NCI-H748 treated with DMSO at 0.1 percent for 48 hours (cell line): Measurements from ENCODE around the gene TLNRD1.
"Not testable (repeated sequence)": the region's sequence is repeated elsewhere in the genome, so short reads cannot be mapped to it uniquely, and the experiment has no call there.

Experiments used
- DNase-seq: peaks from one replicate; lab custom pipeline; 2025; lab: John Stamatoyannopoulos, UW

Gene TLNRD1

DNA sequence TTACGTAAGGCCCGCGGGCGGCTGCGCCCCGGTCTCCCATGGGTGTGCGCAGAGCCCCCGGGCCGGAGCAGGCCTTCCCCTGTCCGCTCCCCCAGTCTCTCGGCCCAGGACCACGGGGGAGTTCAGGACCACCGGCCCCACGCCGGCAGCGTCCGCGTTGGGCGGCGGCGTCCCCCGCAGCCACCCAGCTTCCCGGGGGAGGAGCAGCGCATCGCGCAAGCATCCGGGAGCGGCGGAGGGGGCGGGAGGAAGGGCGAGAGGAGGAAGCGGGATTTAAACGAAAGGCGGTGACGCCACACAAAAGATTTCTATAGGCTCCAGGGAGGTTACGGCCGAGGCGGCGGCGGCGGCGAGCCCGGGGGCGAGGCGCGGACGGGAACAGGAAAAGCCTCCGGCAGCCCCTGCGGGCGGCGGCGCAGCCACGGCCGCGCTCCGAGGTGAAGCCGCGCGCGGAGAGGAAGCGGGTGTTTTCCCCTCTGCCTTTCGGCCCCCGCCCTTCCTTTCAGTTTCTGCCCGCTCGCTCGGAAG, at the start of gene TLNRD1:
TLNRD1 (plus strand) TSS at position 300 of the 528 bp plus-strand sequence. CDS start 1,349 bp downstream, outside the sequence.
- DNase-seq = peak; percentile 48

DNA sequence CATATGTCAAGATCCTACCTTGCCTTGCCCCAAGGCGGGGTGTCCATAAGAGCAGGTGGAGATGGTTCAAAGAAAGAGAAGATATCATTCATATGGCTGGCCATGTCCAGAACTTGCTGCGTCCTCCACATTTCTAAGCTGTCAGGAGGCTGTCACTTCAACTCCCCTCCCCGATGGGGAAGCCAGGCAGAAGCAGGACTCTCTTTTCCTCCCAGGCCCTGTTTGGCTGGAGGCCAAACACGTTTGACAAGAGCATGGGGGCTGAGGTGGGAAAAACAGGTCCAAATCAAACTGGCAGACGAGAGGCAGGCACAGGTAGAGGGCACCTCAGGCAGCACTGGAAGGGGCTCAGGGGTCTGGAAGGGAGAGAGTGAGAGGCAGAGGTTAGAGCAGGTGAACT, 48.8 kb upstream of the TLNRD1 start:
- DNase-seq = no peak

DNA sequence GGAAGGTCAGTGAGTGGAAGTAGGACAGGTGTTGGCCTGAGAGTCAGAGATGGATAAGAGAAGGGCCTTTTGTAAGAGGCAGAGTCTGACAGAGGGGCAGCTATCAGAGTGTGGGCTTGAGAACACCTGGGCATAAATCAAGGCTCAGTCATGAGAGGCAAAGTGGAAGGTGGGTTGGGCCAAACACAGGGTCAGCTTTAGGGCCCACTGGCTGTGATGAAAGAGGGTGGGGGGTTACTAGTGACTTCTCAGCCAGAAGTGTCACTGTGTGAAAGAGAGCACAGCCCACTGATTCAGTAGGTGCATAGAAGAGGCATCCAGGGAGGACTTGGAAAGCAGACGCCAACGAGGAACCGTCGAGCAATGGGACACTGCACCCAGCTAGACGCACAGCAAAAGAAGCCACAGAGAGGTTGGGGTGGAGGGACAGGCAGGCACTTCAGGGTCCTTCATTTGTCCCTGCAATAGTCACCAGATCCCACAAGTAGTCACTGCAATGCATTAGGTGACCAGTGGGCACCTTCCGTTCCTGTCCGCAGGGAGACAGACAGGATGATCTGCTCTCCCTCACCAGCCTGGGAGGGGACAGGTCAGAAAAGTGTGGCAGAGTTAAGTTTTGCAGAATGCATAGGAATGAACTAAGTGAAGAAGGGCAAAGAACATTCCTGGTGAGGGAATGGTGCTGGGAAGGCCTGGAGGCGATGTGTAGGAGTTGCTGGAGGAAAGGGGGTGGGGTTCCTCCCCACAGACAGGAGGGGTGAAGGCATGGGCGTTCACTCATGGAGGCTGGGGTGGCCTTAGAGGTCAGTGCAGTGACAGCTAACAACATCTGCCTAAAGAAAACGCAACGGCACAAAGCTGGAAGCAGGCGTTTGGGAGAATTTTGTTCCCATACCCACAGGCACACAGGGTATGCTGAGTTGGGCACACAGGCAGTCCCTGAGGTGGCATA, 47.4 kb upstream of the TLNRD1 start:
- no peak for DNase-seq

DNA sequence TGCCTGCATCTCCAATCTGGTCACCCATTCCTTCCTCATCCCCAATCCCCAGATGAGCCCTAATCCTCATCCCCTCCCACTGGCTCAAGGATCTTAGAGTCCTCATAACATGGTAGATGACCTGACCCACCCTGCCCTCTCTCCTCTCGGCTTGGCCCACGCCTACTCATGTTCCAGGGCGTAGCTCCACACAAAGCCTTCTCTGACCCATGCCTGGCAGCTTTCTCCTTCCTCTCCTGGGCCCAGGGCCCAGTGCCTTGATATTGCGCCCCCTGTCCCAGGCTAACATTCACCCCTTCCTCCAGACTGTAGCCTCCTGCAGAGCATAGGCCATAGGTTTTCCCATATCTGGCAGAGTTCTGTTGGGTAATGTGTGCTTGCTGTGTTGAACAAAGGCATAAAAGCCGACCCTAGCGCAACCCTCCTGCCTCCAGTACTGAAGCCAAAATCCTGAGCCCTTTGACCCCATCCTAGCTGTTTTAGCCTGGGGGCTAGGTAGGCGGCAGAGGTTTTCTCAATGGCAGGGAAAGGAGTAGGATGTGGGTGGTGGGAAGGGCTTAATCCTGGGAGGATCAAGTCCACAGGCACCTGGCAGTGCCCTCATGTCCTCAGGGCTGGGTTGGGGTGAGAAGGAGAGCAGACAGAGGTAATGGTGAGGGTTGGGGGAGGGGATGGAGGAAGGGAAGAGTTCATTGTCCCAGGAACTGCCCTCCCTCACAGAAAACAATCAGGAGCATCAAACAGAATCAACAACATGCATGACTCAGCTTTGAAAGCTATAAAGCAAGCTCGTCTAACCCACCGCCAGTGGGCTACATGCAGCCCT, 46.6 kb upstream of the TLNRD1 start:
- no peak for DNase-seq

DNA sequence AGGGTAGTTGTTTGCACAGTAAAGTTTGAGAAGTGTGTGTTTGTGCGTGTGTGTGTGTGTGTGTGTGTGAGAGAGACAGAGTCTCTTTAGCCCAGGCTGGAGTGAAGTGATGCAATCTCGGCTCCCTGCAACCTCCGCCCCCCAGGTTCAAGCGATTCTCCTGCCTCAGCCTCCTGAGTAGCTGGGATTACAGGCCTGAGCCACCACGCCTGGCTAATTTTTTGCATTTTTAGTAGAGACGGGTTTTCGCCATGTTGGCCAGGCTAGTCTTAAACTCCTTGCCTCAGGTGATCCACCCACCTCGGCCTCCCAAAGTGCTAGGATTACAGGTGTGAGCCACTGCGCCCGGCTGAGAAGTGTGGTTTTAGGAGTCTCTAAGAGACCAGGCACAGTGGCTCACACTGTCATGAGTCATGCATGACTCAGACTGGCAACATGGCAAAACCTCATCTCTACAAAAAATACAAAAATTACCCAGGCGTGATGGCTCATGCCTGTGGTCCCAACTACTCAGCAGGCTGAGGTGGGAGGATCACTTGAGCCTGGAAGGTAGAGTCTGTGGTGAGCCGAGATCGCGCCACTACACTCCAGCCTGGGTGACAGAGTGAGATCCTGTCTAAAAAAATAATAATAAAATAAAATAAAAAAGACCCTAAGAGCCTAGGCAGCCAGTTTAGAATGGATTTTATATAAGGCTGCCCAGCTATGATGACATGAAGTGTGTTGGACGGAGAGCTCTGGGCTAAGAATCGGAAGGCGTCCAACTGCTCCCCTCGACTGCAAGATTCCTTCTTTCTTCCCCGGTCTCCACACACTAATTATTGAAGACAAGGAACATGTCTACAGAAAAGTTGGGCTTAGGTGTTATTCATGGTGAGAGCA, 44.9 kb upstream of the TLNRD1 start:
- DNase-seq = not testable (repeated sequence)

DNA sequence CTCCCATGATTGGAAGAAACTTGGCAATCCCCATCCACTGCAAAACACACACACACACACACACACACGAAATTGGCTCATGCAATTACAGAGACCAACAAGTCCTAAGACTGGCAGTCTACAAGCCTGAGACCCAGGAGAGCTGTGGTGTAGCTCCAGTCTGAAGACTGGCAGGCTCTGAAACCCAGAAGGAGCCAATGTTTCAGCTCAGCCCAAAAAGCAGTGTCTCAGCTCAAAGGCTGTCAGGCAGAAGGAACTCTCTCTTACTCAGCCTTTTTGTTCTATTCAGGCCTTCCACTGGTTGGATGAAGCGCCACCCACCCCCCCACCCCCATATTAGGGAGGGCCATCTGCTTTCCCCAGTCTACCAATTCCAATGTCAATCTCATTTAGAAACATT, 43.2 kb upstream of the TLNRD1 start:
- DNase-seq = no peak

DNA sequence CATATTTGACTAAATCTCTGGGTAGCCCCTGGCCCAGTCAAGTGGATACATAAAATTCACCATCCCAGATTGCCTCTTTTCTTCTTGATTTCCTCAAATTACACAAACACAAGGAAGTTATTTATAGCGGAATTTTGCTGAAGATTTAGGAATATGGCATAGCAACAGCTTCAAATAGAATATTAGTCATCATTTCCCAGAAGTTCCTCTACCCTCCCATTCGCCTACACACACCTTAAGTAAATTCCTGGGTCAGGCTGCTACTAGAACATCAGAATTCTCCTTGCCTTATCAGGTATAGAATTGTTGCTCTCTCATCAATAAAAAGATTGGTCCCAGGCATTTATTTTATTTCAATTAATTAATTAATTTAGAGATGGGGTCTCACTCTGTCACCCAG, 42.7 kb upstream of the TLNRD1 start:
- no peak for DNase-seq

DNA sequence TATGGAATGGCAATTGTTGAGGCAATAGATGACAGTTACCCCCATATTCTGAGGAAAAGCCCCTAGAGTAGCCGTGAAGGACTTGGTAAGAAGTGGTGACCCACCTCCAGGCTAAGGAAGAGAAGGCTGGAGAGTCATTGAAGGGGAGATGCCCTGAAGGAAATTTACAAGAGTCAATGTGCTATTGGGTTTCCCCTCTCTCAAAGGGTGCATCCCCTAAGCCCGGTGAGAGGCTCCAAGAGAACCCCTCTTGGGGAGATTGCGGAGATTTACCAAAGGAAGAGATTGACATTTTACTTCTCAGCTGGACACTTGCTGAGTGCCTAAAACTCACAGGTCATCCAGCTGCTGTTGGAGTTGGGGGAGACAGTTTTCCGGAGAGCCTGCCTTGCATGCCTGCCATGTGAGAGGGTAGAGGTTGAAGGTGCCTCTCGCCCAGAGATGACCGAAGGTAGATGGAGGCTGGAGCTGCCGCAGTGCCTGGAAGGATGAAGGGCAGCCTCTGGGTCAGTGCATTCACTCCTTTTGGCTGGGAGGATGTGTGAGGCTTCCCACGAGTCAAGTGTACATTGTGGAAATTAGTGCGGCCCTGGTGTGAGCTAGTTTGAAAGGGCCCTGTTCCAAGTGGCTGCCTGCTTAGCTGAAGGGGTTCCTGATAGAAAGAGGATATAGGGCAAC, 41.8 kb upstream of the TLNRD1 start:
- no peak for DNase-seq

DNA sequence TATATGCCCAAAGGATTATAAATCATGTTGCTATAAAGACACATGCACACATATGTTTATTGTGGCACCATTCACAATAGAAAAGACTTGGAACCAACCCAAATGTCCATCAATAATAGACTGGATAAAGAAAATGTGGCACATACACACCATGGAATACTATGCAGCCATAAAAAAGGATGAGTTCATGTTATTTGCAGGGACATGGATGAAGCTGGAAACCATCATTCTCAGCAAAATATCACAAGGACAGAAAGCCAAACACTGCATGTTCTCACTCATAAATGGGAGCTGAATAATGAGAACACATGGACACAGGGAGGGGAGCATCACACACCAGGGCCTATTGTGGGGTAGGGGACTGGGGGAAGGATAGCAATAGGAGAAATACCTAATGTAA, 35.3 kb upstream of the TLNRD1 start:
- not testable (repeated sequence) for DNase-seq

DNA sequence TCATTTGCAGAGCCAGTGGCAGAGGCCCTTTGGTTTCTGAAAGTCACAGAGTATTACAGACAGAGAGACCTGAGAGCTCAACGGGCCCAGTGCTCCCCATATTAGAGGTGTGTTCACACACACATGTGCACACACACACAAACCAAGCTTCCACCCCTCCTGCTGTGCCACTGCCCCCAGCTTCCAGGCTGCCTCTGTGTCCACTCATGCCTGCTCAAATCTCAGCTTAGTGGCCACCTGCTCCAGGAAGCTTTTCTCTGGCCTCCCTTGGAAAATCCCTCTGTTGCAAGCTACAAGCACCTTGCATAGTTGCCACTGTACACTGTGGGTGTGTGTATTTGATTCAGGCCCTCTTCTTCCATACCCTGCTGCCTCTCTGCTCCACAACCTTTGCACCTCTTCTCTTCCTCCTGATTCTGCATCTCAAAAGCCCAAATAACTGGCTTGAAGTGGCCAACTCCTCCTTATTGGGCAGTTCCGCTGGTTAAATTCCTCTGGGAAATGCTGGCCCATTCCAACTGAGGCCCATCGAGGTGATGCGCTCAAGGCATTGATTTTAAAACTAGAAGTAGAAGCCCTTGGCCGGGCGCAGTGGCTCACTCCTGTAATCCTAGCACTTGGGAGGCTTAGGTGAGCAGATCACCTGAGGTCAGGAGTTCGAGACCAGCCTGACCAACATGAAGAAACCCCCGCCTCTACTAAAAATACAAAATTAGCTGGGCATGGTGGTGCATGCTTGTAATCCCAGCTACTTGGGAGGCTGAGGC, 34.1 kb upstream of the TLNRD1 start:
- DNase-seq = no peak

DNA sequence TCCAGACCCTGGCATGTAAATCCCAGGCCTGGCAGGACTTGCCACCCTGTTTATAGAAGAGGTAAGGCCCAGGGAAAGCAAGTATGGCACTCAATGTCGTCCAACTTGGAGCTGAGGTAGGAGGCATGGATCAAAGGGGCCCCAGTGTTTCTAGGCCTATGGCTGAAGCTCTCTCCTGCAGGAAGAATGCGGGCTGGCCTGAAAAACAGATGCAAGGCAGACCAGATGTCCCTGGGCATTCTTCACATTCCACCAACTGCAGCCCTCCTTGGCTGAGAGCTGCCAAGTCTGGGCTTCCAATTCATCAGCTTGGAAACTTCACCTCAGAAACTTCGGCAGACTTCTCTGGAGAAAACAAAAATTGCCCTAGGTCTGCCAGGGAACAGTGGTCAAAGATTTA, 33.3 kb upstream of the TLNRD1 start:
- DNase-seq = no peak

DNA sequence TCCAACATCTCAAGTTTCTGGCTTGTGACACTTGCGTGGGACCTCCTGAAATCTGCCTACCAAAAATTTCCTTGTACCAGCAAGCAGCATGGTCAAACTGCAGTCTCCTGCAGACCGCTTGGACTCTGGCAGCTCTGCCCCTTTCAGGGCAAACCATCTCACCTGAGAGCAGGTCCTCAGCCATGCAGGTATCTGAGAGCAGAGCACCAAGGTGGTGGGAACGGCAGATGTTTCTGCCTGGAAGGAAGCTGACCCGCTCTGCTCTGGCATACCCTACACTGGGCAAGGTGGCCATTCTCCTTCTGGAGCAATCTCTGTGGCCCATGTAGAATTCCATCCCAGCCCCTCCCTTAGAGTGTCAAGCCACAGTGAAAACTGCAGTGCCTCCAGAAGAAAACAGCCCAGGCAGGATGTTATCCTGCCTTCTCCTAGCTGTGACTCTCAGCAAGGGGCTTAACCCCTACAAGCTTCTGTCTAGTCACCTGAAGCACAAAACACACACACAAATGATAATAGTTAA, 32.7 kb upstream of the TLNRD1 start:
- DNase-seq = no peak

DNA sequence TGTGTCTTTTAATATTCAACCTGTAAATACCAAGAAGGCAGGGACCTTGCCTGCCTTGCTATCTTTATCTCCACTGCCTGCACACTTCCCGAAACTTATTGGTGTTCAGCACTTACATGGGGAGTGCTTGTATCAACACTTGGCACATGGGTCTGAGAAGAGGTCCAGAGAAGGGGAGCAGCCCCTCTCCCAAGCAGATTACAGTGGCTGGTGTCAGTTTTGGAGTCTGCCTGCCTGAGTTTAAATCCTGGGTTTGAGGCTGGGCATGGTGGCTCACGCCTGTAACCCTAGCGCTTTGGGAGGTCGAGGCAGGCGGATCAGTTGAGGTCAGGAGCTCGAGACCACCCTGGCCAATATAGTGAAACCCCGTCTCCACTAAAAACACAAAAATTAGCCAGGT, 31.4 kb upstream of the TLNRD1 start:
- no peak for DNase-seq

DNA sequence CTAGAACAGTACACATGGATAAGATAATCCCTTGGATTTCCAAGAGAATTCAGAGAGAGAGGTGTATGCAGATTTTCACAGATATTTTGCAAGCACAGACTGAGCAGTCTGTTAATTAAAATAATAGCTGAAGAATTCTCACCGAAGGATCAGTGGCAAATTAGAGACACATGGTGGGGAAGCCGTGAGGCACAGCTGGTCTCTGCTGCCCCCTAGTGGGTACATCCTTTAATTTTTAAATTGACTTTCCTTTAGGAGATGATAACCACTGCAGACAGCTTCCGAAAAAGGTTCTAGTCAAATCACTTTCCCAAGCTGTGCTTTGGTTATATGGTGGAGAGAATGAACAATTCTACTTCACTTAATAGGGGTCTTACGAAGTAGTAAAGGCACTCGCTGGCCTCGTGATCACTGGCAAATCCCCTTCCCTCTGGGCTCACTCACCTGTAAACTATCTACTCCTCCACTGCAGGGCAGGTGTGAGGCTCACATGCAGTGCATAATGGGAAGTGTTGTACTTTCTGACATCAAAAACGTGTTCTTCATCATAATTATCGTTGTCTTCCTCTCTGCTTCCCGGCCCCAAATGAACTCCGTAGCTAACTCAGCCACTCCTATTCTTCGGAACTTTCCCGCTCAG, 30.6 kb upstream of the TLNRD1 start:
- DNase-seq = peak; percentile 19

DNA sequence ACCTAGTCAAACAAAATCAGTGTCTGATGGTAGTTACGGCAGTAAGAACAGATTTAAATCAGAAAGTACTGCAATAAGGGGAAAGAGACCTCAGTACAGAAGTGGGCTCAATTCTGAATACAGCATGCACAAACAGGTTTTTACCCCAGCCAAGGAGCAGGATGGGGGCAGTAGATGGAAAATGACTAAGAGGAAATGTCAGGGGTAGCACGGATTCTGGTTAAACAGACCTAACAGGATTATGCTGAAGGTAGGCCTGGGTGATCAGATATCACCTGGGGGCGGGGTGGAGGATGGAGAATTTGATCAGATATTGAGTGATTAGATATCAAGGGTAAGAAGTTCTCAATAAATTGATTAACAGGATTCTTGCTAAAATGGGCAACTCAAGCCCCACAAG, 30.1 kb upstream of the TLNRD1 start:
- DNase-seq = no peak

DNA sequence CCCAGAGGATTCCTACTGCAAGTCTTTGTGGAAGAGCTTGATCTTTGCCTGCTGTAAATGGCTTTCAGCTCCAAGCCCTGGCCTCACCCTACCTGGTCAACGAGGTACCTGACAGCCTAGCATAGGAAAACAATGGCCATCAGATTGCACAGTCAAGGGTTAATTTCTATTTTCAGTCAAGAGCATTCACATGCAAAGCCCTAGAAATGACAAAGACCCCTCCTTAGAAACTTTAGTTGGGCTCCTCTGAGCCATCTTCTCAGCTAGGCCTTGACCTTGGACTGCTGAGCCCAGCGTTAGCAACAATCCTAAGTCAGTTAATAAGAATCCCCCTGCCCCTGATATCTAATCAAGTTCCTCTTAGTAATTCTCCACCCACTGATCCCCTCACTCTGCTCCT, 29.6 kb upstream of the TLNRD1 start:
- DNase-seq = no peak

DNA sequence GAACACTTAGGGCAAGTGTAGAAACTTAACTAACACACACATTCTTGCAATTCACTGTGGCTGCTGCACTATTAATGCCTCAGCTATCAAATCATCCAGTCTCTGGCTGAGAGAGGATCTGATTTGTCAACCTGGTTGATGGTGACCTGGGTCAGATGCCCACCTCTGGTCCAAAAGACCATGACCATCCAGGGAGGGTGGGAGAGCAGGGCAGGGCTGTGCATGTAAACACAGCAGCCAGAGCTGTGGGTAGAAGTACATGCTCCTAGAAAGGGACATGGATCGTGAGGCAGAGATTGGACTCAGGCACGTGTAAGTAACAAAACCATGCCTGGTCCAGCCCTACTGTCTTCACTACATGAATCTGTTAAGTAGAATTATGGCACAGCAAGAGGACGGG, 28.4 kb upstream of the TLNRD1 start:
- no peak for DNase-seq

DNA sequence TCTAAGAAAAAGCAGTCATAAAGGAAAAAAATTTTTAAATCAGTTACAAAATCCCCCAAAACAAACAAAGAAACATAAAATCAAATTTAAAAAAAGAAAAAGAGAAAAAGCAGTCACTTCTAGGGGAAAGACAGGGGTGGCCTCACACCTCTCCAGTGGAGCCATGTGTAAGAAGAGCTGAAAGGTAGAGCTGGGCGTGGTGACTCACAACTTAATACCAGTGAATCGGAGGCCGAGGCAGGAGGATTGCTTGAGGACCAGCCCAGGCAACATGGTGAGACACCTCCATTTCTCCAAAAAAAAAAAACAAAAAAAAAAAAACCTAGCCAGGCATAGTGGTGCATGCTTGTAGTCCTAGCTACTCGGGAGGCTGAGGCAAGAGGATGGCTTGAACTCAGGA, 25.8 kb upstream of the TLNRD1 start:
- DNase-seq = no peak

DNA sequence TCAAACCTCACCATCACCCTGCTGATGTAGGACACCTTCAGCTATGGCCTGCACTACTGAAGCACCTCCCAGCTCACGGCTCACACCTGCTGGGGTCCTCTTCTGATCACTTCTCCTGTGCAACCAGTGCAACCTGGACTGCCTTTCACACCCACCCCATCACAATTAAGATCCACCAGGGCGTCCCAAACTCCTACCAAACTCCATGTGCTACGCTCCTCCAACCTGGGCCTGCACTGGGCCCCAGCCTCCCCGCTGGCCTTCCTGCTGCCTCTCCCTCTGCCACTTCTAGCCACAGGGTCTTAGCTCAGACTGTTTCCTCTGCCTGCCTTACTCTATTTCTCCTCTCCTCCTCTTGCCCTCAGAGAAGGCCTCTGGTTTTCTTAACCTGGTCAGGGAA, 23.9 kb upstream of the TLNRD1 start:
- DNase-seq = no peak

DNA sequence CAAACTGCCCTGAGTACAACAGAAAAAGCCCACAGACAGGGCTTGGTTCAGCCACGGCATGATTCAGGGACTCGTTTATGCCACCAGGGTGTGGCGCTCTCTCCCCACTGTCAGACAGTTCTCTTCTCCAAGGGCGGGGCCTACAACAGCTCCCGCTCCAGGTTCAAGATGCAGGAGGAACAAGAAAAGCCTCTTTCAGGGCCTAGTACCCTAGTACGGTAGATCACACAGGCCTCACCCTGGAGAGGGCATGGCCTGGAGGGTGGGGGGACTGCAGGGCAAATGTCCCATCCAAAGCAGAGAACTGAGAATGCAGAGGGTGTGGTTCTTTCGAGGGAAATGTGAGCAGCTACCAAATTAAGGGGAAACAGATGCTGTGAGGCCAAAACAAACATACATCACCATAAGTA, 23.1 kb upstream of the TLNRD1 start:
- peak; percentile 29 for DNase-seq
